Measurements from ENCODE around the gene NOBOX. TPM values are rescaled to one million over a fixed set of nuclear protein-coding genes. Genes with fewer than 3 reads are reported as not detected.

NOBOX gene
- total and polyA plus RNA-seq, 4 donors, result not detected

DNA sequence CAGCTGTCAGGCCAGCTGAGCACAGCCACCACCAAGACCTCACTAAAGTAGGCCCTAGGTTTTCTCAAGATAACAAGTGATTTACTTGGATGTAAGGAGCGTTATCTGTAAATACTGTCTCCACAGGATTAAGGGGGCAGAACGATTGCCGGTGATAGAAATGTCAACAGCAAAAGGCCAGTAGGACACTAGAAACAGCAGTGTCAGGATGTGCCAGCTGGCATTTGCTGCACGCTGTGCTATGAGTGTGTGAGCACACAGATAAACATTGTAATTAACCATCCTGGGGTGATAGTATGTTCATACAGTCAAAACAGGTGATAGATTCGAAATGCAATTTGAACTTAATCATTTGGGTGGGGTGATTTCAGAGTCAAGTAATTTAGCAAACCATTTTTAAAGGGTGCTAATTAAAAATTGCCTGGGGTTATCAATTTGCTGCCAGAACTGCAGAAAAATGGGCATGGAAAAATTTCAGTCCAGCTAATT, 36.3 kb upstream of the NOBOX start:
- DNase-seq, result peak; percentile 14 to 35 (median 21)
- no peak overlapping the region for H3K4me3 ChIP-seq
- no peaks in the 10 kb centered on the region for H3K27me3 ChIP-seq (ENCODE audit: control insufficient read depth in 3 of 3, insufficient read depth in 3 of 3, low read length in 2 of 3)
- H3K9ac ChIP-seq (ENCODE audit: insufficient read depth in 1 of 2, low read length in 2 of 2), result no peak overlapping the region
- 53 to 62% methylated on average over 5 of the region's 5 CpGs for WGBS, 2 donors
- H3K4me1 ChIP-seq (ENCODE audit: control insufficient read depth in 5 of 5, insufficient read depth in 5 of 5, low read length in 5 of 5), result peaks cover 0 to 4% (median 0%) of the 10 kb centered on the region in 5 donors
- no peak for TF ChIP-seq CTCF (IDR thresholded peaks at IDR 0.05; ENCODE audit: control extremely low read depth, extremely low read depth)
- H3K36me3 ChIP-seq (ENCODE audit: control insufficient read depth in 4 of 4, insufficient read depth in 4 of 4, low read length in 4 of 4), result no peaks in the 10 kb centered on the region
- no peaks in the 10 kb centered on the region for H3K9me3 ChIP-seq (ENCODE audit: control insufficient read depth in 4 of 4, insufficient read depth in 3 of 4, low read length in 3 of 4)
- H3K27ac ChIP-seq (ENCODE audit: low read depth in 1 of 2, low read length in 1 of 2), result no peak overlapping the region
- no peak for ATAC-seq (ENCODE audit: insufficient read depth, low FRiP score)

GRCh38 chr7:144438759-144439158, 35.3 kb upstream of the NOBOX start:
- DNase-seq, result no peak
- no peak for TF ChIP-seq CTCF (IDR thresholded peaks at IDR 0.05; ENCODE audit: control extremely low read depth, extremely low read depth)
- 93 to 96% methylated on average over 3 of the region's 3 CpGs for WGBS, 2 donors

DNA sequence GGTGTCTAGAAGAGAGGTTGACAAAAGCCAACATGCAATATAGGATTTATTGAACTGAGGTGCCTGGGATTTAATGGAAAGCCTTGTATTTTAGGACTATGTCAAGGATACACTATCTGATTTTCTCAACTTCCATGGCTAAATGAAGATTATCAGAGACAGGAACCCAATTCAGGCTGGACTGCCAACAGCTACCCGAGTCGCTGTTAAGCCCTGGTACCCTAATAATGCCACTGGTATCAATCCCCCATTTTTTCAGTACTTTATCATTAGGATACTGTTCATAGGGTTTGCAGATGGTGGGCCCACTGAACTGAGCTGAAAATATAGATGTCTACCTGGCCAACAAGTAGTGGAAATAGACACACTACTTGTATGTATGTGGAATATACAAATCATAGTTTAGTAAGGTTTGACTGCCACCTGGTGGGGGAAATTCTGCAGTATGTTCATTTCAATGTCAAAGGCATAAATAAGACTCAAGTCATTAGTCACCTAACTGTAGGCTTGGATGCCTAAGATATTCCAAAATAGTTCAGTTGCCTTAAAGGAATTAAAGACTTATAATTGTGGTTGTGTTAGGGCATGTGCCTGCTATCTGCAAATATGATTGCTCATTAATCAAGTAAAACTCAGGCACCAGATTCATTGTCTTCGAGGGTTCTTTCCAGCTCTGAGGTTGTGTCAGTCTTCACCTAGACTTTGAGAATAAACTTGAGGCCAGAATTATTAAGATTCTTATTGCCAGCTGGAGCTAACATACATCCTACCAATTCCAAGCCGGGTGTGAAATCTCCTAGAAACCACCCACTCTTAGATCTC, 34.1 kb upstream of the NOBOX start:
- peak; percentile 27 for TF ChIP-seq CTCF (IDR thresholded peaks at IDR 0.05; ENCODE audit: control extremely low read depth, extremely low read depth)
- H3K4me3 ChIP-seq, result no peak overlapping the region
- no peak overlapping the region for H3K27ac ChIP-seq (ENCODE audit: low read depth in 1 of 2, low read length in 1 of 2)
- H3K9ac ChIP-seq (ENCODE audit: insufficient read depth in 1 of 2, low read length in 2 of 2), result no peak overlapping the region
- ATAC-seq (ENCODE audit: insufficient read depth, low FRiP score) (no peak), DNase-seq (peak; percentile 61 to 87 (median 78))
- no peaks in the 10 kb centered on the region for H3K9me3 ChIP-seq (ENCODE audit: control insufficient read depth in 4 of 4, insufficient read depth in 3 of 4, low read length in 3 of 4)
- H3K4me1 ChIP-seq (ENCODE audit: control insufficient read depth in 5 of 5, insufficient read depth in 5 of 5, low read length in 5 of 5), result peaks cover 0 to 4% (median 0%) of the 10 kb centered on the region in 5 donors
- no peaks in the 10 kb centered on the region for H3K27me3 ChIP-seq (ENCODE audit: control insufficient read depth in 3 of 3, insufficient read depth in 3 of 3, low read length in 2 of 3)
- 81 to 90% methylated on average over 4 of the region's 4 CpGs for WGBS, 2 donors
- H3K36me3 ChIP-seq (ENCODE audit: control insufficient read depth in 4 of 4, insufficient read depth in 4 of 4, low read length in 4 of 4), result no peaks in the 10 kb centered on the region

More at GRCh38 chr7:144438759-144439158, 35.3 kb upstream of the NOBOX start:
- ATAC-seq (ENCODE audit: insufficient read depth, low FRiP score), result no peak
- Histone ChIP-seq H3K27me3 (ENCODE audit: control insufficient read depth in 3 of 3, insufficient read depth in 3 of 3, low read length in 2 of 3) (no peaks in the 10 kb centered on the region), H3K4me3 (no peak overlapping the region), H3K9ac (ENCODE audit: insufficient read depth in 1 of 2, low read length in 2 of 2) (no peak overlapping the region), H3K4me1 (ENCODE audit: control insufficient read depth in 5 of 5, insufficient read depth in 5 of 5, low read length in 5 of 5) (peaks cover 0 to 4% (median 0%) of the 10 kb centered on the region in 5 donors), H3K9me3 (ENCODE audit: control insufficient read depth in 4 of 4, insufficient read depth in 3 of 4, low read length in 3 of 4) (no peaks in the 10 kb centered on the region), H3K36me3 (ENCODE audit: control insufficient read depth in 4 of 4, insufficient read depth in 4 of 4, low read length in 4 of 4) (no peaks in the 10 kb centered on the region), H3K27ac (ENCODE audit: low read depth in 1 of 2, low read length in 1 of 2) (no peak overlapping the region)

Measured in lung (tissue), 12 donors.